HUES48 (cell line): ENCODE results near the gene TMEM259.

ENCODE experiments used
- H3K27ac ChIP-seq: one replicate; pipeline ENCODE4 v1.7.0; 2013; ENCODE audit warnings: low read depth, low read length, inconsistent platforms
- H3K27me3 ChIP-seq: 2 replicates; pipeline ENCODE4 v1.6.1; 2013; ENCODE audit warnings: mild to moderate bottlenecking, low read length; ENCODE audit not compliant: control insufficient read depth, insufficient read depth
- H3K36me3 ChIP-seq: 2 replicates; pipeline ENCODE4 v1.6.1; 2013; ENCODE audit warnings: low read length; ENCODE audit not compliant: control insufficient read depth, insufficient read depth
- H3K4me1 ChIP-seq: 2 replicates; pipeline ENCODE4 v1.6.1; 2013; ENCODE audit warnings: mild to moderate bottlenecking, low read length; ENCODE audit not compliant: control insufficient read depth, insufficient read depth
- H3K4me3 ChIP-seq: 2 replicates; pipeline ENCODE4 v1.5.1; 2013; ENCODE audit warnings: mild to moderate bottlenecking, low read depth, low read length
- H3K9ac ChIP-seq: 2 replicates; pipeline ENCODE4 v1.6.1; 2013; ENCODE audit warnings: mild to moderate bottlenecking, low read depth, low read length, moderate library complexity
- H3K9me3 ChIP-seq: 2 replicates; pipeline ENCODE4 v1.6.1; 2013; ENCODE audit warnings: low read length; ENCODE audit not compliant: control insufficient read depth, insufficient read depth

TMEM259 gene

GRCh38 chr19:1013218-1013617 is 7.7 kb downstream of the TMEM259 start:
- no peak overlapping the region for H3K27ac ChIP-seq
- H3K27me3 ChIP-seq = no peaks in the 10 kb centered on the region
- H3K9me3 ChIP-seq = no peaks in the 10 kb centered on the region
- H3K36me3 ChIP-seq = peaks cover 43% of the 10 kb centered on the region
- no peak overlapping the region for H3K9ac ChIP-seq
- peaks cover 15% of the 10 kb centered on the region for H3K4me1 ChIP-seq
- no peak overlapping the region for H3K4me3 ChIP-seq

- peaks cover 42% of the 10 kb centered on the region for H3K36me3 ChIP-seq
- H3K9me3 ChIP-seq = no peaks in the 10 kb centered on the region
- no peaks in the 10 kb centered on the region for H3K27me3 ChIP-seq
- peaks cover 15% of the 10 kb centered on the region for H3K4me1 ChIP-seq
- H3K4me3 ChIP-seq = no peak overlapping the region
- no peak overlapping the region for H3K9ac ChIP-seq
- no peak overlapping the region for H3K27ac ChIP-seq
These were observed 8.6 kb downstream of the TMEM259 start for GRCh38 chr19:1012334-1012733.

GRCh38 chr19:1011831-1012333 is 9.0 kb downstream of the TMEM259 start:
- no peaks in the 10 kb centered on the region for H3K9me3 ChIP-seq
- H3K27ac ChIP-seq = no peak overlapping the region
- H3K4me3 ChIP-seq = no peak overlapping the region
- peaks cover 42% of the 10 kb centered on the region for H3K36me3 ChIP-seq
- H3K27me3 ChIP-seq = no peaks in the 10 kb centered on the region
- H3K9ac ChIP-seq = no peak overlapping the region
- peaks cover 12% of the 10 kb centered on the region for H3K4me1 ChIP-seq

- Histone ChIP-seq H3K36me3 (peaks cover 42% of the 10 kb centered on the region), H3K4me1 (peaks cover 4% of the 10 kb centered on the region; the same call in 1 of the 2 replicates), H3K9ac (no peak overlapping the region), H3K4me3 (no peak overlapping the region), H3K9me3 (no peaks in the 10 kb centered on the region), H3K27me3 (no peaks in the 10 kb centered on the region), H3K27ac (no peak overlapping the region)
These were observed 10.1 kb downstream of the TMEM259 start for GRCh38 chr19:1010586-1011510.

- H3K27me3 ChIP-seq = no peaks in the 10 kb centered on the region
- H3K9me3 ChIP-seq = no peaks in the 10 kb centered on the region
- no peak overlapping the region for H3K4me3 ChIP-seq
- H3K9ac ChIP-seq = no peak overlapping the region
- no peaks in the 10 kb centered on the region for H3K4me1 ChIP-seq
- no peak overlapping the region for H3K27ac ChIP-seq
- H3K36me3 ChIP-seq = peaks cover 42% of the 10 kb centered on the region
These were observed 10.9 kb downstream of the TMEM259 start for GRCh38 chr19:1009981-1010538.

- H3K4me1 ChIP-seq = no peaks in the 10 kb centered on the region
- no peak overlapping the region for H3K4me3 ChIP-seq
- H3K36me3 ChIP-seq = peaks cover 38% of the 10 kb centered on the region
- no peaks in the 10 kb centered on the region for H3K9me3 ChIP-seq
- H3K9ac ChIP-seq = no peak overlapping the region
- no peak overlapping the region for H3K27ac ChIP-seq
- H3K27me3 ChIP-seq = no peaks in the 10 kb centered on the region
These were observed 11.6 kb downstream of the TMEM259 start for GRCh38 chr19:1009041-1009980.

GRCh38 chr19:1008268-1009040 is 12.5 kb downstream of the TMEM259 start:
- no peaks in the 10 kb centered on the region for H3K4me1 ChIP-seq
- H3K36me3 ChIP-seq = peaks cover 30% of the 10 kb centered on the region

GRCh38 chr19:1007399-1008251 is 13.3 kb downstream of the TMEM259 start:
- H3K36me3 ChIP-seq = peaks cover 23% of the 10 kb centered on the region
- H3K27ac ChIP-seq = no peak overlapping the region
- no peak overlapping the region for H3K9ac ChIP-seq
- no peaks in the 10 kb centered on the region for H3K27me3 ChIP-seq
- no peaks in the 10 kb centered on the region for H3K4me1 ChIP-seq
- H3K9me3 ChIP-seq = no peaks in the 10 kb centered on the region
- H3K4me3 ChIP-seq = no peak overlapping the region

More at GRCh38 chr19:1008268-1009040, 12.5 kb downstream of the TMEM259 start:
- H3K9ac ChIP-seq = no peak overlapping the region
- H3K9me3 ChIP-seq = no peaks in the 10 kb centered on the region
- H3K4me3 ChIP-seq = no peak overlapping the region
- H3K27ac ChIP-seq = no peak overlapping the region
- no peaks in the 10 kb centered on the region for H3K27me3 ChIP-seq

GRCh38 chr19:1006711-1007398 is 14.1 kb downstream of the TMEM259 start:
- peaks cover 17% of the 10 kb centered on the region for H3K36me3 ChIP-seq
- no peaks in the 10 kb centered on the region for H3K27me3 ChIP-seq
- H3K4me1 ChIP-seq = no peaks in the 10 kb centered on the region
- H3K9ac ChIP-seq = no peak overlapping the region
- no peak overlapping the region for H3K27ac ChIP-seq
- H3K4me3 ChIP-seq = no peak overlapping the region
- no peaks in the 10 kb centered on the region for H3K9me3 ChIP-seq
